DOHH2 (cell line): Measurements from ENCODE around the gene TUBGCP4.

ENCODE experiments used
- H3F3A ChIP-seq: fragments of 200-600 bp; sonication (generic), shearing (Covaris generic); 2 replicates; pipeline ENCODE4 v1.6.0; 2016; ENCODE audit warnings: antibody characterized with exemption, mild to moderate bottlenecking; ENCODE audit not compliant: control insufficient read depth, insufficient read depth
- H3K27ac ChIP-seq: fragments of 200-600 bp; sonication (generic); 2 replicates; pipeline ENCODE4 v1.5.1; 2014; ENCODE audit warnings: low read depth, mild to moderate bottlenecking, low read length, moderate library complexity
- H3K27me3 ChIP-seq: fragments of 200-600 bp; sonication (generic); 2 replicates; pipeline ENCODE4 v1.6.1; 2014; ENCODE audit warnings: mild to moderate bottlenecking, low read length, mixed read lengths; ENCODE audit not compliant: control insufficient read depth
- H3K36me3 ChIP-seq: fragments of 200-600 bp; sonication (generic); 2 replicates; pipeline ENCODE4 v1.6.1; 2014; ENCODE audit warnings: mild to moderate bottlenecking, low read length, moderate library complexity, mixed read lengths; ENCODE audit not compliant: control insufficient read depth
- H3K4me1 ChIP-seq: fragments of 200-600 bp; sonication (generic); 2 replicates; pipeline ENCODE4 v1.6.1; 2014; ENCODE audit warnings: mild to moderate bottlenecking, low read length, mixed read lengths; ENCODE audit not compliant: control insufficient read depth
- H3K4me2 ChIP-seq: fragments of 200-600 bp; sonication (generic); 2 replicates; pipeline ENCODE4 v1.6.0; 2014; ENCODE audit warnings: mild to moderate bottlenecking, low read length, moderate library complexity
- H3K4me3 ChIP-seq: fragments of 200-600 bp; sonication (generic); 2 replicates; pipeline ENCODE4 v1.5.1; 2014; ENCODE audit warnings: mild to moderate bottlenecking, low read length, mixed read lengths
- H3K79me2 ChIP-seq: fragments of 200-600 bp; sonication (generic); 2 replicates; pipeline ENCODE4 v1.6.1; 2014; ENCODE audit warnings: mild to moderate bottlenecking, low read length, mixed read lengths; ENCODE audit not compliant: control insufficient read depth
- H3K9me2 ChIP-seq: fragments of 200-600 bp; sonication (generic); replicated peaks from 2 replicates; pipeline ENCODE4 v1.6.1; 2014; ENCODE audit warnings: mild to moderate bottlenecking, low read length, mixed read lengths; ENCODE audit not compliant: control insufficient read depth
- H3K9me3 ChIP-seq: fragments of 200-600 bp; sonication (generic); 2 replicates; pipeline ENCODE4 v1.6.1; 2014; ENCODE audit warnings: antibody characterized with exemption, low read length, mixed read lengths; ENCODE audit not compliant: control insufficient read depth, insufficient read depth
- H4K20me1 ChIP-seq: fragments of 200-600 bp; sonication (generic); 2 replicates; pipeline ENCODE4 v1.6.0; 2014; ENCODE audit warnings: low read depth, mild to moderate bottlenecking, antibody characterized with exemption, low read length, moderate library complexity; ENCODE audit not compliant: control insufficient read depth, insufficient read depth
- EZH2phosphoT487 ChIP-seq: fragments of 200-600 bp; sonication (generic); IDR thresholded peaks from 2 replicates; pipeline ENCODE4 v1.6.1; 2017; ENCODE audit warnings: borderline replicate concordance, mild to moderate bottlenecking, antibody characterized with exemption, low read length, moderate library complexity, mixed read lengths
- TF ChIP-seq, protein P1 (sequence below): fragments of 200-600 bp; sonication (generic); IDR thresholded peaks from one replicate; pipeline ENCODE4 v1.5.1; 2014; ENCODE audit warnings: antibody characterized with exemption, mild to moderate bottlenecking, low read depth, low read length; ENCODE audit not compliant: poor library complexity, severe bottlenecking

TUBGCP4 gene

DNA sequence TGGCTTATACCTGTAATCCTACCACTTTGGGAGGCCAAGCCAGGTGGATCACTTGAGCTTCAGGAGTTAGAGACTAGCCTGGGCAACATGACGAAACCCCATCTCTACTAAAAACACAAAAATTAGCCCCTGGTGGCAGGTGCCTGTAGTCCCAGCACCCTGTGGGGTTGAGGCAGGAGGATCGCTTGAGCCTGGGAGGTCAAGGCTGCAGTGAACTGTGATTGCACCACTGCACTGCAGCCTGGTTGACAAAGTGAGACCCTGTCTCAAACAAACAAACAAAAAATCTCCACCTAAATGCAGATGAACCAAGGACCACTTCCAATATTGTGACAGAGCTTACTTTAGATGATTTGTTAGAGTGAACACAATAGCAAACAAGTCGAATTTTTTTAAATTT is 68.4 kb downstream of the TUBGCP4 start:
- H3K4me1 ChIP-seq = no peaks in the 10 kb centered on the region
- H3K27ac ChIP-seq = no peak overlapping the region
- no peaks in the 10 kb centered on the region for H3K9me2 ChIP-seq
- no peak overlapping the region for H3K4me2 ChIP-seq
- no peak overlapping the region for H3K4me3 ChIP-seq
- H3K79me2 ChIP-seq = no peaks in the 10 kb centered on the region
- H3K36me3 ChIP-seq = peaks cover 10% of the 10 kb centered on the region; the same call in 1 of the 2 replicates
- no peaks in the 10 kb centered on the region for H3K9me3 ChIP-seq
- TF ChIP-seq EZH2phosphoT487 = no peak
- TF ChIP-seq, protein P1, sequence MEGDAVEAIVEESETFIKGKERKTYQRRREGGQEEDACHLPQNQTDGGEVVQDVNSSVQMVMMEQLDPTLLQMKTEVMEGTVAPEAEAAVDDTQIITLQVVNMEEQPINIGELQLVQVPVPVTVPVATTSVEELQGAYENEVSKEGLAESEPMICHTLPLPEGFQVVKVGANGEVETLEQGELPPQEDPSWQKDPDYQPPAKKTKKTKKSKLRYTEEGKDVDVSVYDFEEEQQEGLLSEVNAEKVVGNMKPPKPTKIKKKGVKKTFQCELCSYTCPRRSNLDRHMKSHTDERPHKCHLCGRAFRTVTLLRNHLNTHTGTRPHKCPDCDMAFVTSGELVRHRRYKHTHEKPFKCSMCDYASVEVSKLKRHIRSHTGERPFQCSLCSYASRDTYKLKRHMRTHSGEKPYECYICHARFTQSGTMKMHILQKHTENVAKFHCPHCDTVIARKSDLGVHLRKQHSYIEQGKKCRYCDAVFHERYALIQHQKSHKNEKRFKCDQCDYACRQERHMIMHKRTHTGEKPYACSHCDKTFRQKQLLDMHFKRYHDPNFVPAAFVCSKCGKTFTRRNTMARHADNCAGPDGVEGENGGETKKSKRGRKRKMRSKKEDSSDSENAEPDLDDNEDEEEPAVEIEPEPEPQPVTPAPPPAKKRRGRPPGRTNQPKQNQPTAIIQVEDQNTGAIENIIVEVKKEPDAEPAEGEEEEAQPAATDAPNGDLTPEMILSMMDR = no peak
- no peaks in the 10 kb centered on the region for H4K20me1 ChIP-seq
- 0 out of 2 replicates have a peak, but pooled peaks cover 2% of the 10 kb centered on the region for H3F3A ChIP-seq
- no peaks in the 10 kb centered on the region for H3K27me3 ChIP-seq

DNA sequence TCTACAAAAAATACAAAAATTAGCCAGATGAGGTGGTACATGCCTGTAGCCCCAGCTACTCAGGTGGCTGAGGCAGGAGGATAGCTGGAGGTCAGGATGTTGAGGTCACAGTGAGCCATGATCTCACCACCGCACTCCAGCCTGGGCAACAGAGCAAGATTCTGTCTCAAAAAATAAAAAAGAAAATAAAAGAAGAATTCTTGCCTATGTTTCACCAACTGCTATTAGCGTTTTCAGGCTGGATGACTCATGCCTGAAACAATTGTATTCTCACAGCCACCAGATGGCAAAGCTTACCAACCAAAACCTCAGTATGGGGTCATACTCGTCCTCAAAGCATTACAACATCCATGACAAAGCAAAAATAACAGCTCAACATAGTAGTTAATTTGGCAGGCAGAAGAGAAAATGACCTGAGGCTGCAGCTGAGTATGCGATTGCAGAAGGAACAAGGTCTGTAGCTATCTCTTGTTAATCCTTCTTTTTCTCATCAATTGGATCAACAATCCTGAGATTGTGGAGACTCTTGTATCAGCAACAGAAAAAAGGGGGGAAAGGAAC is 69.9 kb downstream of the TUBGCP4 start:
- no peaks in the 10 kb centered on the region for H4K20me1 ChIP-seq
- no peaks in the 10 kb centered on the region for H3K9me2 ChIP-seq
- H3F3A ChIP-seq = 0 out of 2 replicates have a peak, but pooled peaks cover 2% of the 10 kb centered on the region
- H3K4me3 ChIP-seq = no peak overlapping the region
- H3K27me3 ChIP-seq = no peaks in the 10 kb centered on the region
- no peaks in the 10 kb centered on the region for H3K79me2 ChIP-seq
- TF ChIP-seq EZH2phosphoT487 = no peak
- TF ChIP-seq, protein P1 = no peak
- no peak overlapping the region for H3K4me2 ChIP-seq
- no peak overlapping the region for H3K27ac ChIP-seq
- no peaks in the 10 kb centered on the region for H3K4me1 ChIP-seq
- no peaks in the 10 kb centered on the region for H3K9me3 ChIP-seq
- peaks cover 17% of the 10 kb centered on the region for H3K36me3 ChIP-seq

DNA sequence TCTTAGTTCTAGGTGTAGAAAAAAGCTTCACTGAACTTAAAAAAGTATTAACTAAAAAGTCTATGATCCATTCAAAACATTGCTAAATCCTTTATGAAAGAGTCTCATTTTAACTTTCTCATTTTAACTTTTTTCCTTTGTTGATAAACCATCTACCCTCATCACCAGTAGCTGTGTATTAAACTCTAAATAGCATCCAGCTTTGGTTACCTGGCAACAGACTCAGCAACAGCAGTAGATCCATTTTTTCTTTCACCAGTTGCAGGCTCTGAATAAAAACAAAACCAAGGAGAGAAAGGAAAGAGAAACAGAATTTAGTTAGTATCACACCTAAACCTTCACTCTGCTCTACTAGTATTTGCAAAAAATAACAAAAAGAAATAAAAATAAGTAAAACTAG is 70.4 kb downstream of the TUBGCP4 start:
- Histone ChIP-seq H3F3A (0 out of 2 replicates have a peak, but pooled peaks cover 2% of the 10 kb centered on the region), H3K4me2 (no peak overlapping the region), H3K4me1 (no peaks in the 10 kb centered on the region), H4K20me1 (no peaks in the 10 kb centered on the region), H3K9me3 (no peaks in the 10 kb centered on the region), H3K79me2 (no peaks in the 10 kb centered on the region), H3K27ac (no peak overlapping the region), H3K4me3 (no peak overlapping the region), H3K27me3 (no peaks in the 10 kb centered on the region), H3K9me2 (no peaks in the 10 kb centered on the region), H3K36me3 (peaks cover 17% of the 10 kb centered on the region)
- no peak for TF ChIP-seq EZH2phosphoT487
- TF ChIP-seq, protein P1 = no peak
